ENCODE results near the gene ZNF502.

- no peak for TF ChIP-seq POLR2A (IDR thresholded peaks at IDR 0.05)
- TF ChIP-seq, protein P1, sequence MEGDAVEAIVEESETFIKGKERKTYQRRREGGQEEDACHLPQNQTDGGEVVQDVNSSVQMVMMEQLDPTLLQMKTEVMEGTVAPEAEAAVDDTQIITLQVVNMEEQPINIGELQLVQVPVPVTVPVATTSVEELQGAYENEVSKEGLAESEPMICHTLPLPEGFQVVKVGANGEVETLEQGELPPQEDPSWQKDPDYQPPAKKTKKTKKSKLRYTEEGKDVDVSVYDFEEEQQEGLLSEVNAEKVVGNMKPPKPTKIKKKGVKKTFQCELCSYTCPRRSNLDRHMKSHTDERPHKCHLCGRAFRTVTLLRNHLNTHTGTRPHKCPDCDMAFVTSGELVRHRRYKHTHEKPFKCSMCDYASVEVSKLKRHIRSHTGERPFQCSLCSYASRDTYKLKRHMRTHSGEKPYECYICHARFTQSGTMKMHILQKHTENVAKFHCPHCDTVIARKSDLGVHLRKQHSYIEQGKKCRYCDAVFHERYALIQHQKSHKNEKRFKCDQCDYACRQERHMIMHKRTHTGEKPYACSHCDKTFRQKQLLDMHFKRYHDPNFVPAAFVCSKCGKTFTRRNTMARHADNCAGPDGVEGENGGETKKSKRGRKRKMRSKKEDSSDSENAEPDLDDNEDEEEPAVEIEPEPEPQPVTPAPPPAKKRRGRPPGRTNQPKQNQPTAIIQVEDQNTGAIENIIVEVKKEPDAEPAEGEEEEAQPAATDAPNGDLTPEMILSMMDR (IDR thresholded peaks at IDR 0.05), result no peak
Observed at GRCh38 chr3:44762690-44763089, 50.2 kb downstream of the ZNF502 start.
